Trophoblast cell (in vitro differentiated cells and primary cell): ENCODE data around the gene PPIL1.

ENCODE experiments used
- DNase-seq, 2 donors: peaks; one replicate each; pipeline ENCODE4 v3.0.0-alpha.2; 2016
- H2AFZ ChIP-seq: 2 replicates; pipeline ENCODE4 v1.6.1; 2013; ENCODE audit warnings: low read length, moderate library complexity, mild to moderate bottlenecking; ENCODE audit not compliant: insufficient read depth, poor library complexity
- H2AK5ac ChIP-seq: 2 replicates; pipeline ENCODE4 v1.6.1; 2013; ENCODE audit warnings: mild to moderate bottlenecking, low read length
- H2BK120ac ChIP-seq: 2 replicates; pipeline ENCODE4 v1.6.1; 2013; ENCODE audit warnings: low read length, mild to moderate bottlenecking, moderate library complexity; ENCODE audit not compliant: insufficient read depth, poor library complexity
- H2BK12ac ChIP-seq: 2 replicates; pipeline ENCODE4 v1.6.1; 2013; ENCODE audit warnings: mild to moderate bottlenecking, low read length, moderate library complexity
- H2BK5ac ChIP-seq: 2 replicates; pipeline ENCODE4 v1.6.1; 2013; ENCODE audit warnings: low read length, low read depth, moderate library complexity, mild to moderate bottlenecking; ENCODE audit not compliant: poor library complexity
- H3K14ac ChIP-seq: 2 replicates; pipeline ENCODE4 v1.6.1; 2013; ENCODE audit warnings: mild to moderate bottlenecking, low read length
- H3K18ac ChIP-seq: 2 replicates; pipeline ENCODE4 v1.6.1; 2013; ENCODE audit warnings: mild to moderate bottlenecking, low read length
- H3K23ac ChIP-seq: 2 replicates; pipeline ENCODE4 v1.6.1; 2013; ENCODE audit warnings: low read length
- H3K27ac ChIP-seq: 2 replicates; pipeline ENCODE4 v1.5.1; 2013; ENCODE audit warnings: low read depth, mild to moderate bottlenecking, inconsistent platforms, low read length, moderate library complexity
- H3K27me3 ChIP-seq: 2 replicates; pipeline ENCODE4 v1.6.1; 2013; ENCODE audit warnings: inconsistent platforms, mild to moderate bottlenecking, low read length, moderate library complexity; ENCODE audit not compliant: insufficient read depth
- H3K36me3 ChIP-seq, 2 experiments: 1 replicate in 1 of 2; 2 replicates in 1 of 2; pipeline ENCODE4 v1.6.1; 2013; ENCODE audit warnings: low read length in 2 of 2, mild to moderate bottlenecking in 2 of 2, moderate library complexity in 1 of 2; ENCODE audit not compliant: insufficient read depth in 2 of 2, control insufficient read depth in 1 of 2
- H3K4ac ChIP-seq: 2 replicates; pipeline ENCODE4 v1.6.1; 2013; ENCODE audit warnings: low read depth, mild to moderate bottlenecking, low read length, moderate library complexity
- H3K4me1 ChIP-seq, 2 experiments: 1 replicate in 1 of 2; 2 replicates in 1 of 2; pipeline ENCODE4 v1.6.1; 2013; ENCODE audit warnings: low read length in 2 of 2, mild to moderate bottlenecking in 2 of 2, moderate library complexity in 1 of 2; ENCODE audit not compliant: insufficient read depth in 2 of 2, control insufficient read depth in 1 of 2
- H3K4me2 ChIP-seq: 2 replicates; pipeline ENCODE4 v1.6.1; 2013; ENCODE audit warnings: inconsistent platforms, mild to moderate bottlenecking, low read length, moderate library complexity
- H3K4me3 ChIP-seq: 2 replicates; pipeline ENCODE4 v1.5.1; 2013; ENCODE audit warnings: mild to moderate bottlenecking, low read depth, low read length, inconsistent platforms
- H3K79me1 ChIP-seq: one replicate; pipeline ENCODE4 v1.6.1; 2013; ENCODE audit warnings: low read length
- H3K79me2 ChIP-seq: 2 replicates; pipeline ENCODE4 v1.6.1; 2013; ENCODE audit warnings: low read length, mild to moderate bottlenecking; ENCODE audit not compliant: control insufficient read depth, insufficient read depth, poor library complexity
- H3K9ac ChIP-seq: 2 replicates; pipeline ENCODE4 v1.6.1; 2013; ENCODE audit warnings: mild to moderate bottlenecking, low read length
- H3K9me3 ChIP-seq: 2 replicates; pipeline ENCODE4 v1.6.1; 2013; ENCODE audit warnings: low read depth, mild to moderate bottlenecking, control low read depth, inconsistent platforms, low read length; ENCODE audit not compliant: insufficient read depth
- H4K12ac ChIP-seq: 2 replicates; pipeline ENCODE4 v1.6.1; 2013; ENCODE audit warnings: low read depth, mild to moderate bottlenecking, low read length, moderate library complexity
- H4K8ac ChIP-seq: 2 replicates; pipeline ENCODE4 v1.6.1; 2013; ENCODE audit warnings: low read depth, mild to moderate bottlenecking, low read length, moderate library complexity
- H4K91ac ChIP-seq: one replicate; pipeline ENCODE4 v1.6.1; 2013; ENCODE audit warnings: low read depth, mild to moderate bottlenecking, low read length, moderate library complexity
- WGBS: extraction: QIAGEN DNeasy Blood & Tissue Kit; methylation state at CpG from one replicate; pipeline ENCODE4 v1.1.7; 2013; ENCODE audit warnings: missing lambda C conversion rate; ENCODE audit not compliant: insufficient read length, insufficient coverage; ENCODE audit errors: extremely low coverage; 5-methylcytosine and 5-hydroxymethylcytosine counted together

PPIL1 gene

DNA sequence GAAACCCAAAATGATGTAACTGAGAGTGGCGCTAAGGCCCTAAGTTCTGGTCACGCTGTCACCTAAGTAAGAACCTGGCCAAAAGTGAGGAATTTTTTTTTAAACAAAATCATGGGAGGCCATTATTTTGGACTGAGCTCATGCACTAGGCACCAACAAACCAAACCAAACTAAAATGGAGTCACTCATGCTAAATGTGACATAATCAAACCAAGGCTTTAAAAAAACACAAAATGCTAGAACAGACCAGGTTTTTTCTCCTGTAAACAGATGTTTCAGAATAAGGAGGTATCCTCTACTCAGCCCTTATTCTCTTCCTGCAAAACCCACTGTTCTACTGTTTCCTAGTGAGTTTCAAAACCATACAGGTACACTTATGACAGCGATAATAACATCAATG is 10.0 kb upstream of the PPIL1 start:
- Histone ChIP-seq H3K79me2 (peaks cover 3% of the 10 kb centered on the region), H2BK12ac (no peak overlapping the region), H3K4ac (no peak overlapping the region), H3K36me3 (no peaks in the 10 kb centered on the region), H2BK120ac (no peak overlapping the region), H2AFZ (no peak overlapping the region), H3K18ac (no peak overlapping the region), H3K9me3 (no peaks in the 10 kb centered on the region), H3K27ac (no peak overlapping the region), H3K23ac (no peak overlapping the region), H4K8ac (no peak overlapping the region), H2AK5ac (no peak overlapping the region), H3K14ac (no peak overlapping the region), H3K9ac (no peak overlapping the region), H3K79me1 (peaks cover 6% of the 10 kb centered on the region), H4K91ac (no peak overlapping the region), H2BK5ac (no peak overlapping the region), H3K4me3 (no peak overlapping the region), H3K4me1 (peaks cover 0 to 4% of the 10 kb centered on the region in 2 experiments), H3K27me3 (no peaks in the 10 kb centered on the region), H3K4me2 (no peak overlapping the region), H4K12ac (no peak overlapping the region)
- no peak for DNase-seq
- WGBS, result no CpG with 5 or more reads among the region's 3 CpGs

DNA sequence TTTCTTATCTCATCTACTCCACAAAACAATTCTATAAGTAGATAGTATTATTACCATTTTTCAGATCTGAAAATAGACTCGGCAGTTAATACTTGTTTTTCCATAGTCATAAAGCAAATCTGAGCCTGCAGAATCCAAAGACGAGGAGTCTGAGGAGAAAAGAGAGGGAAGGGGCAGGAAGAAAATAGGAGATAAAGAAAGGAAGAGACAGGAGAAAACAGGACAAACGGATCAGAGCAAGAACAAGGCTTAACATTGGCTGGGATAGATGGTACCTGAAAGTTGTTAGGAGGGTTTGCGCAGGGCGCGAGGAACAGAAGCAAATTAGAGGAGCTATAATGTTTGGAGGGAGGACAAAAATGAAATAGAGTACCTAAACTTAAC is 639 bp upstream of the PPIL1 start:
- peak overlapping the region; percentile 79 for H3K4me2 ChIP-seq
- H3K27me3 ChIP-seq, result no peaks in the 10 kb centered on the region
- DNase-seq, result no peak
- H2AFZ ChIP-seq, result no peak overlapping the region
- no peak overlapping the region for H3K4ac ChIP-seq
- peaks cover 5% of the 10 kb centered on the region for H3K79me1 ChIP-seq
- H4K12ac ChIP-seq, result no peak overlapping the region
- H3K27ac ChIP-seq, result no peak overlapping the region
- H2BK12ac ChIP-seq, result no peak overlapping the region
- H3K4me1 ChIP-seq, result peaks cover 2 to 6% of the 10 kb centered on the region in 2 experiments
- H3K14ac ChIP-seq, result no peak overlapping the region
- no CpG with 5 or more reads among the region's 6 CpGs for WGBS
- no peak overlapping the region for H3K9ac ChIP-seq
- H4K8ac ChIP-seq, result peak overlapping the region; percentile 41
- no peak overlapping the region for H2BK120ac ChIP-seq
- peaks cover 0 to 2% of the 10 kb centered on the region in 2 experiments for H3K36me3 ChIP-seq
- H3K9me3 ChIP-seq, result no peaks in the 10 kb centered on the region
- no peak overlapping the region for H2BK5ac ChIP-seq
- H3K4me3 ChIP-seq, result no peak overlapping the region
- H3K23ac ChIP-seq, result no peak overlapping the region
- H3K79me2 ChIP-seq, result peaks cover 4% of the 10 kb centered on the region
- no peak overlapping the region for H3K18ac ChIP-seq
- no peak overlapping the region for H4K91ac ChIP-seq
- no peak overlapping the region for H2AK5ac ChIP-seq

DNA sequence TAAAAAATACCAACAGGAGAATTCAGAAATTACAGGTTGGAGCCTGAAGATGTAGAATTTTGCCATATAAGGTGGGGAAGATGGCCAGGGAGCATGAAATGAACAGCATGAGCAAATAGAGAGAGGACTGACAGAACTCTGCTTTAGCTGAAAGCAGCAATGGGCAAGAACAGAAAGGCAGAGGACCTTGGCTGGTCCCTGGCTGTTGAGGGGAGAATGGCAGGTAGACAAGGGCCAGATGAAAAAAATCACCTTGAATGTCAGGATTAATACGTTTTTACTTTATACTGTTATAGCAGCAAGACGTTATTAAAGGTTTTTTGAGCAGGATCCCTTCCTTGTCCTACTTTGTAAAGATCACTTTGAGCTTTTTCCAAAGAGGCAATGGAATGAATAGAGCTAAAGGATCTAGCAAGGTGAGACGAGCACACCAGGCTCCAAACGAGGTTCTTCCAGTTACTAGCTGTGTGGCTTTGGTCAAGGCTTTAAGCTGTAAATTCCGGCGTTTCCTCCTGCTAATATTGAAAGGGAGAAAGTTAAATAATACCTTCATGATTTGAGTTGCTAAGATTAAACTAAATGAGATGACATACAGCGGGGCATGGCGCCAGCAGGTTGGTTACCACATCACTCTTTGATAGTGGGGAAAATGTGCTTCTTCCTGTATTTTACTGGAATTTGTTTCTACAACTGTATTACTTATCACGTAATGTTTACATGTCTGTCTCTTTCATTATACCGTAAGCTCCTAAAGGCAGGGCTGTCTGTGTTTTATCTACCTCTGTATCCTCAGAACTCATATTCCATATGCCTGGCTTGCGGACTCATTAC is 776 bp downstream of the PPIL1 start:
- DNase-seq, result peak; percentile 13 to 45
- H3K27ac ChIP-seq, result no peak overlapping the region
- peak overlapping the region; percentile 76 for H3K4ac ChIP-seq
- H3K9ac ChIP-seq, result peak overlapping the region; percentile 83
- peak overlapping the region; percentile 95 for H3K4me3 ChIP-seq
- H2AK5ac ChIP-seq, result no peak overlapping the region
- no peak overlapping the region for H2BK5ac ChIP-seq
- peak overlapping the region; percentile 98 for H4K8ac ChIP-seq
- H3K79me1 ChIP-seq, result peaks cover 5% of the 10 kb centered on the region
- no peak overlapping the region for H2AFZ ChIP-seq
- H3K36me3 ChIP-seq, result peaks cover 0 to 2% of the 10 kb centered on the region in 2 experiments
- peaks cover 2 to 6% of the 10 kb centered on the region in 2 experiments for H3K4me1 ChIP-seq
- H3K9me3 ChIP-seq, result no peaks in the 10 kb centered on the region
- peak overlapping the region; percentile 44 for H3K14ac ChIP-seq
- no peak overlapping the region for H3K18ac ChIP-seq
- H2BK120ac ChIP-seq, result no peak overlapping the region
- H3K23ac ChIP-seq, result no peak overlapping the region
- H3K4me2 ChIP-seq, result peak overlapping the region; percentile 79
- H3K27me3 ChIP-seq, result no peaks in the 10 kb centered on the region
- no peak overlapping the region for H2BK12ac ChIP-seq
- peak overlapping the region; percentile 18 for H4K91ac ChIP-seq
- peaks cover 4% of the 10 kb centered on the region for H3K79me2 ChIP-seq
- H4K12ac ChIP-seq, result peak overlapping the region; percentile 98
- no CpG with 5 or more reads among the region's 11 CpGs for WGBS

GRCh38 chr6:36873115-36873514 is 1.5 kb downstream of the PPIL1 start:
- peaks cover 2 to 6% of the 10 kb centered on the region in 2 experiments for H3K4me1 ChIP-seq
- no peak overlapping the region for H2BK120ac ChIP-seq
- H2AFZ ChIP-seq, result no peak overlapping the region
- H4K12ac ChIP-seq, result no peak overlapping the region
- peaks cover 5% of the 10 kb centered on the region for H3K79me1 ChIP-seq
- H3K9ac ChIP-seq, result no peak overlapping the region
- no peak overlapping the region for H3K27ac ChIP-seq
- peaks cover 4% of the 10 kb centered on the region for H3K79me2 ChIP-seq
- no peak overlapping the region for H4K8ac ChIP-seq
- no peak overlapping the region for H4K91ac ChIP-seq
- H3K4ac ChIP-seq, result no peak overlapping the region
- H3K27me3 ChIP-seq, result no peaks in the 10 kb centered on the region
- no peak overlapping the region for H3K14ac ChIP-seq
- H3K4me3 ChIP-seq, result no peak overlapping the region
- H3K23ac ChIP-seq, result no peak overlapping the region
- no peak for DNase-seq
- H3K18ac ChIP-seq, result no peak overlapping the region
- H3K9me3 ChIP-seq, result no peaks in the 10 kb centered on the region
- no peak overlapping the region for H2AK5ac ChIP-seq
- no peak overlapping the region for H3K4me2 ChIP-seq
- no peak overlapping the region for H2BK12ac ChIP-seq
- no CpG with 5 or more reads among the region's 1 CpG for whole genome bisulfite sequencing
- H2BK5ac ChIP-seq, result no peak overlapping the region
- peaks cover 0 to 4% of the 10 kb centered on the region in 2 experiments for H3K36me3 ChIP-seq
